Anterior cingulate cortex (tissue), 58 donors: ENCODE results near the gene SCGN.
"Not testable (repeated sequence)": the region's sequence is repeated elsewhere in the genome, so short reads cannot be mapped to it uniquely, and the experiment has no call there.

Source experiments
- DNase-seq, 58 donors: peaks; one replicate each; lab custom pipeline; 2025; lab: John Stamatoyannopoulos, UW

The SCGN gene

GRCh38 chr6:25717866-25718740 lies 66.1 kb downstream of the SCGN start:
- DNase-seq: peak in 2 of 58 donors; percentile 26 to 38

GRCh38 chr6:25726122-25726911 lies 74.3 kb downstream of the SCGN start:
- DNase-seq: no peak

- no peak for DNase-seq
These were observed 75.0 kb downstream of the SCGN start for GRCh38 chr6:25727028-25727427.

GRCh38 chr6:25730907-25731306 lies 78.9 kb downstream of the SCGN start:
- DNase-seq: no peak

- no peak for DNase-seq
These were observed 79.7 kb downstream of the SCGN start for GRCh38 chr6:25731721-25732120.

GRCh38 chr6:25732468-25733198 lies 80.6 kb downstream of the SCGN start:
- no peak for DNase-seq

GRCh38 chr6:25735261-25735660 lies 83.2 kb downstream of the SCGN start:
- no peak for DNase-seq

- DNase-seq: no peak
These were observed 91.9 kb downstream of the SCGN start for GRCh38 chr6:25743868-25744267.

GRCh38 chr6:25745836-25746235 lies 93.8 kb downstream of the SCGN start:
- DNase-seq: no peak

- DNase-seq: no peak
These were observed 95.0 kb downstream of the SCGN start for GRCh38 chr6:25746968-25747367.

- DNase-seq: no peak
These were observed 95.5 kb downstream of the SCGN start for GRCh38 chr6:25747477-25747876.

- DNase-seq: no peak
These were observed 96.0 kb downstream of the SCGN start for GRCh38 chr6:25748049-25748448.

- not testable (repeated sequence) for DNase-seq
These were observed 96.8 kb downstream of the SCGN start for GRCh38 chr6:25748601-25749517.

GRCh38 chr6:25749837-25750236 lies 97.8 kb downstream of the SCGN start:
- DNase-seq: no peak

- DNase-seq: no peak
These were observed 98.9 kb downstream of the SCGN start for GRCh38 chr6:25750906-25751305.
